OCI-LY3 (cell line): ENCODE data around the gene WASHC4.
"Not testable (repeated sequence)": the region's sequence is repeated elsewhere in the genome, so short reads cannot be mapped to it uniquely, and the experiment has no call there.

Source experiments
- EZH2phosphoT487 ChIP-seq: fragments of 200-600 bp; shearing (Covaris generic); IDR thresholded peaks from 2 replicates; pipeline ENCODE4 v1.6.1; 2018; ENCODE audit warnings: antibody characterized with exemption, mixed run types, low read depth
- TF ChIP-seq, protein P1 (sequence below): fragments of 200-600, 300-600 bp; sonication (generic); IDR thresholded peaks from 2 replicates; pipeline ENCODE4 v1.5.1; 2014; ENCODE audit warnings: antibody characterized with exemption, low read length, low read depth

DNA sequence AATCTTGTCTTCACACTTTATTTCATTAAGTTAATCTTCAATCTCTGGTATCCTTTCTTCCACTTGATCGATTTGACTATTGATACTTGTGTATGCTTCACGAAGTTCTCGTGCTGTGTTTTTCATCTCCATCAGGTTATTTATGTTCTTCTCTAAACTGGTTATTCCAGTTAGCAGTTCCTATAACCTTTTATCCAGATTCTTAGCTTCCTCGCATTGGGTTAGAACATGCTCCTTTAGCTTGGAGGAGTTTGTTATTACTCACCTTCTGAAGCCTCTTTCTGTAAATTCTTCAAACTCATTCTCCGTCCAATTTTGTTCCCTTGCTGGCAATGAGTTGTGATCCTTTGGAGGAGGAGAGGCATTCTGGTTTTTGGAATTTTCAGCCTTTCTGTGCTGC is 76.4 kb downstream of the WASHC4 start:
- TF ChIP-seq, protein P1, sequence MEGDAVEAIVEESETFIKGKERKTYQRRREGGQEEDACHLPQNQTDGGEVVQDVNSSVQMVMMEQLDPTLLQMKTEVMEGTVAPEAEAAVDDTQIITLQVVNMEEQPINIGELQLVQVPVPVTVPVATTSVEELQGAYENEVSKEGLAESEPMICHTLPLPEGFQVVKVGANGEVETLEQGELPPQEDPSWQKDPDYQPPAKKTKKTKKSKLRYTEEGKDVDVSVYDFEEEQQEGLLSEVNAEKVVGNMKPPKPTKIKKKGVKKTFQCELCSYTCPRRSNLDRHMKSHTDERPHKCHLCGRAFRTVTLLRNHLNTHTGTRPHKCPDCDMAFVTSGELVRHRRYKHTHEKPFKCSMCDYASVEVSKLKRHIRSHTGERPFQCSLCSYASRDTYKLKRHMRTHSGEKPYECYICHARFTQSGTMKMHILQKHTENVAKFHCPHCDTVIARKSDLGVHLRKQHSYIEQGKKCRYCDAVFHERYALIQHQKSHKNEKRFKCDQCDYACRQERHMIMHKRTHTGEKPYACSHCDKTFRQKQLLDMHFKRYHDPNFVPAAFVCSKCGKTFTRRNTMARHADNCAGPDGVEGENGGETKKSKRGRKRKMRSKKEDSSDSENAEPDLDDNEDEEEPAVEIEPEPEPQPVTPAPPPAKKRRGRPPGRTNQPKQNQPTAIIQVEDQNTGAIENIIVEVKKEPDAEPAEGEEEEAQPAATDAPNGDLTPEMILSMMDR: not testable (repeated sequence)
- not testable (repeated sequence) for TF ChIP-seq EZH2phosphoT487
